Urinary bladder (tissue), 4 donors: ENCODE data around the gene ARHGAP31. TPM values are rescaled to one million over a fixed set of nuclear protein-coding genes. Genes with fewer than 3 reads are reported as not detected.

Experiments
- DNase-seq: peaks from one replicate; pipeline ENCODE4 v3.0.0-alpha.2; 2015; ENCODE audit errors: extremely low spot score
- H3K27ac ChIP-seq: one replicate; pipeline ENCODE4 v1.5.1; 2013; ENCODE audit warnings: low read depth, mild to moderate bottlenecking, moderate library complexity
- H3K36me3 ChIP-seq: one replicate; pipeline ENCODE4 v1.6.1; 2013; ENCODE audit warnings: mild to moderate bottlenecking, moderate library complexity; ENCODE audit not compliant: insufficient read depth
- H3K4me1 ChIP-seq: one replicate; pipeline ENCODE4 v1.6.1; 2013; ENCODE audit warnings: mild to moderate bottlenecking, moderate library complexity; ENCODE audit not compliant: insufficient read depth
- H3K4me3 ChIP-seq: one replicate; pipeline ENCODE4 v1.5.1; 2013; ENCODE audit warnings: low read depth, low read length
- WGBS: extraction: QIAGEN DNeasy Blood & Tissue Kit; methylation state at CpG from one replicate; pipeline ENCODE4 v1.1.7; 2013; 5-methylcytosine and 5-hydroxymethylcytosine counted together
- polyA plus RNA-seq: library from polyadenylated mRNA; stranded (reverse); fragments of 200-250 nt; gene quantifications from one replicate; pipeline ENCODE4 v1.2.3, GENCODE V29; 2013
- small RNA-seq: library from RNA; depleted of rRNA; stranded (forward); fragments of <200 nt; gene quantifications from one replicate; pipeline ENCODE3, GENCODE V24; 2014
- total RNA-seq: library from RNA; depleted of rRNA; stranded (reverse); fragments of >200 nt; gene quantifications from one replicate; pipeline ENCODE4 v1.2.3, GENCODE V29; 2014
- donor health status: healthy with polysubstance abuse.
- donor health status: healthy.

ARHGAP31 gene
- total and polyA plus RNA-seq, 2 donors = 10.3 to 16.1 TPM

DNA sequence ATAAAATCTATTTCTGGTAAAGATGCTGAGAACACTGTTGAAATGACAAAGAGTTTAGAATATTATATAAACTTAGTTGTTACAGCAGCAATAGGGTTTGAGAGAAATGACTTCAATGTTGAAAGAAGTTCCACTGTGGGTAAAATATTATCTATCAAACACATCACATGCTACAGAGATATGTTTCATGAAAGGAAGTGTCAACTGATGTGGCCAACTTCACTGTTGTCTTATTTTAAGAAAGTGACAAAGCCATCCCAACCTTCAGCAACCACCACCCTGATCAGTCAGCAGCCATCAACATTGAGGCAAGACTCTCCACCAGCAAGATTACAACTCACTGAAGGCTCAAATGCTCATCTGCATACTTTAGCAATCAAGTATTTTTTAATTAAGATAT, 149.0 kb downstream of the ARHGAP31 start:
- Histone ChIP-seq H3K4me3 (no peak overlapping the region), H3K4me1 (no peaks in the 10 kb centered on the region), H3K27ac (no peak overlapping the region), H3K36me3 (peaks cover 2% of the 10 kb centered on the region)
- no peak for DNase-seq

DNA sequence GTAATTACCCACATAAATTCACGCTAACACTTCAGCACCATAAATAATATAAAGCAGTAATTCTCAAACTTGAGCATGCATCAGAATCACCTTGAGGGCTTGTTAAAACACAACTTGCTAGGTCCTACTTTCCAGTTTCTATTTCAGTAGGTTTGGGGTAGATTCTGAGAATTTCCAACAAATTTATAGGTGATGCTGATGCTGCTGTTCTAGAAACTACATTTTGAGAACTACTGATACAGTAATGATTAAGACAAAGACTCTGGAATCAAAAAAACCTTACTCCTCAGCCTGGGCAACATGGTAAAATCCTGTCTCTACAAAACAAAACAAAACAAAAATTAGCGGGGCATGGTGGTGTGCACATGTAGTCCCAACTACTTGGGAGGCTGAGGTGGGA, 150.4 kb downstream of the ARHGAP31 start:
- H3K4me3 ChIP-seq = no peak overlapping the region
- peaks cover 2% of the 10 kb centered on the region for H3K36me3 ChIP-seq
- 93% methylated on average over 2 of the region's 2 CpGs for WGBS
- DNase-seq = no peak
- no peaks in the 10 kb centered on the region for H3K4me1 ChIP-seq
- no peak overlapping the region for H3K27ac ChIP-seq

DNA sequence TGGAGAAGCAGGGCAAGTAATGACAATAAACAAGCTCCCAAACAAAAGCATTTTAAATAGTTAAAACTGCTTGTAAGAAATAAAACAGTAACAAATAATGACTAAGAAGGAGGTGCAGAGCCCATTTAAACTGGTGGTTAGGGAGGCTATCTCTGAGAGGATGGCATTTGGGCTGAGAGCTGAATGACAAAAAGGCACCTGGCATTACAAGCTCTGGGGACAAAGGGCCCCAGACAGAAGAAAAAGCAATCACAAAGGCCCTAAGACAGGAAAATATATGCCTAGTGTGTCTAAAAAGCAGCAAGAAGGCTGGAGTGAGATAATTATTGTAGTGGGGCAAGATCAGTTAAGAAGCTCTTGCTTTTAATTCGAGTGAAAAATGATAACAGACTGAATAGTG, 159.6 kb downstream of the ARHGAP31 start:
- Histone ChIP-seq H3K4me1 (no peaks in the 10 kb centered on the region), H3K27ac (no peak overlapping the region), H3K4me3 (no peak overlapping the region), H3K36me3 (peaks cover 2% of the 10 kb centered on the region)
- WGBS = 80% methylated on average over 1 of the region's 1 CpG
- DNase-seq = no peak

DNA sequence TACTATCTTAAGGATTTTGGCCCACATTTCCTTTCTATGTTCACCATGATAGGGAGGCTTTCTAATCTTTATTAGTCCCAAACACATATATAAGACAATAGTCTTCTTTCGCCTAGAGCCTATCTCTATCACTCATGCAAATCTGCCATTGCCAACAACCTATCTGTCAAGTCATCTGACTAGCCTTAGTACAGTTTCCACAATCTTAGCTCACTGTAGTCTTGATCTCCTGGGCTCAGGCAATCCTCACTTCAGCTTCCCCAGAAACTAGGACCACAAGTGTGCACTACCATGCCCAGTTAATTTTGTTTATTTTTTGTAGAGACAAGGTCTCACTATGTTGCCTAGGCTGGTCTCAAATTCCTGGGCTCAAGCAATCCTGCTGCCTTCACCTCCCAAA, 162.3 kb downstream of the ARHGAP31 start:
- no peak overlapping the region for H3K4me3 ChIP-seq
- peaks cover 4% of the 10 kb centered on the region for H3K36me3 ChIP-seq
- 95% methylated on average over 1 of the region's 1 CpG for WGBS

DNA sequence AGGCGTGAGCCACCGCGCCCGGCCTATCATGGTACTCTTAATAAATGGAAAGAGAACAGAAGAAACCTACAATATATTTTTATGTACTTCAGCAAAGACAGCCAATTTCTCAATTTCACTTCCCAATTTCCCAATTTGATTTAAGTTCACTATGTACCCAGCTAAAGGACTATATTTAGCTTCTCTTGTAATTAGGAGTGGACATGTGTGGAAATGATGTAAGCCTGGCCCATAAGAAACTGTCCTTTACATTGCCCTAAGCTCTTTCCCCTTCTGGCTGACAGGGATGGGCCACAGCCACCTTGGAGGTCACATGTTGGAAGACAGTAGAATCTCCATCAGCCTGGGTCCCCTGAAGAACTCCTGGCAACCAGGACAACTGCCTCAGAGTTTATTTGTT, 163.1 kb downstream of the ARHGAP31 start:
- Histone ChIP-seq H3K4me3 (no peak overlapping the region), H3K36me3 (peaks cover 4% of the 10 kb centered on the region), H3K27ac (no peak overlapping the region), H3K4me1 (no peaks in the 10 kb centered on the region)
- WGBS = 73% methylated on average over 4 of the region's 4 CpGs
- DNase-seq = no peak

More for the DNA sequence above, 162.3 kb downstream of the ARHGAP31 start:
- no peak for DNase-seq
- Histone ChIP-seq H3K4me1 (no peaks in the 10 kb centered on the region), H3K27ac (no peak overlapping the region)

DNA sequence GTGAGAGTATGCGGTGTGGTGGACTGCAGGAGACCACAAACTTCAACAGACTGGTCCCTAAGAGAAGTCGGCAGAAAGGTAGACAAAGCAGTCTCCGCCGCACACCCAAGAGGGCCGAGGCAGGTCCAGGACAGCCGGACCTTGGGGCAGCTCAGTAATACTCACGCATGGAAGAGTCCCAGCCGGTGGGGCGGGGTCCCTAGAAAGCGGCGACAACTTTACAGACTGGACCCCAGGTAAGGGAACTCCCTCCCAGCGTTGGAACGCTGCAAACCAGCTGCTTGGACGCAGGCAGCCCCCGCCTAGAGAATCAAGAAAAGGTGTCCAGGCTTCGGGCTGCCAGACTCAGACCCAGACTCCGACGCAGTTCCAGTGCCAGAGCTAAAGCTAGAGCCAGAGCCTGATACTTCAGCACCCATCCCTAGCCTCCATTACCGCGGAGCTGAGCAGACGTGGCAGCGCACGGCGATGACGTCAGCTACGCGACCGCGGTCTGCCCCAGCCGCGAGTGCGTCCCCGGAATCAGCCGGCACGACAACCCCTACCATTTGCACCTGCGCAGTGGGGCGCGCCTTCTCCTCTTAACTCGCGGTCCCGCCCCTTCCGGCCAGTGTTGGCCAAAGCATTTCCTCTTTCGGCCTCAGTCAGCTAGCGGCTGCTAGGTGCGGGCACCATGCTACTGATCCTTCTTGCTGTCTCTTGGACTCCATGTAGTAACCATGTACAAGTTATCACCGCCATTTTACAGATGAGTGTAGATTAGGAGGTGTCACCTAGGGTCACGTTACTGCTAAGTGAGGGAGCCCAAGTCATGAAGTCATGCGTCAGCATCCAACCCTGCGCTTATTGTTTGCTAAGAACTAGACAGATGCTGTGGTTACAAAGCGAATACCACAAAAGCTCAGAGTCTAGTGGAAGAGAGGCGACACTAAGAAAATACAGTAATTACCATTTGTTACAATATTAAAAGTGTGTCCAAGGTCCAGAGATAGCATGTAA, 169.3 kb downstream of the ARHGAP31 start, which contains the start of gene TMEM39A:
Gene TMEM39A, minus strand, starts transcription at position 445 of the 999 bp plus-strand sequence. CDS start 1,541 bp downstream, outside the sequence.
- Histone ChIP-seq H3K27ac (peak within 1 kb of the TSS; percentile 72), H3K36me3 (peaks cover 2% of the 10 kb centered on the region), H3K4me1 (no peaks in the 10 kb centered on the region), H3K4me3 (peak within 1 kb of the TSS; percentile 59)
- WGBS = 5% methylated on average over 51 of the region's 51 CpGs
- peak; percentile 97 for DNase-seq

DNA sequence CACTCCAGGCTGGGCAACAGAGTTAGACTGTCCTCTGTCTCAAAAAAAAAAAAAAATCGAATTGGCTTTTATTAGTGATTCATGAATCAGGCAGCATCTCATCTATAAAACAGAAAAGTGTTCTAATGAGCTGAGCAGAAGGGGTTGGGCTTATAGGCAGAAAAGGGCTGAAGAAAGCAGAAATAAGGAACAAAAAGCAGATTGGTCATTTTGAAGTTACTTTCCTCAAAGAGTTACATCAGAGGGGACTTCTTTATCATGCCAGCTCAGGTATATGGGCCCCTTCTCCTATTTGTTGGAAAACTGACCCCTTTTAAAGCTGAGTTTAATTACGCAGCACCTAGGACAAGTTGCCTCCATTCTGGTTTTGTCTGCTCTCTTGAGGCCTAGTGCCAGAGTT, 173.9 kb downstream of the ARHGAP31 start:
- 90% methylated on average over 2 of the region's 2 CpGs for WGBS
- H3K4me3 ChIP-seq = no peak overlapping the region

DNA sequence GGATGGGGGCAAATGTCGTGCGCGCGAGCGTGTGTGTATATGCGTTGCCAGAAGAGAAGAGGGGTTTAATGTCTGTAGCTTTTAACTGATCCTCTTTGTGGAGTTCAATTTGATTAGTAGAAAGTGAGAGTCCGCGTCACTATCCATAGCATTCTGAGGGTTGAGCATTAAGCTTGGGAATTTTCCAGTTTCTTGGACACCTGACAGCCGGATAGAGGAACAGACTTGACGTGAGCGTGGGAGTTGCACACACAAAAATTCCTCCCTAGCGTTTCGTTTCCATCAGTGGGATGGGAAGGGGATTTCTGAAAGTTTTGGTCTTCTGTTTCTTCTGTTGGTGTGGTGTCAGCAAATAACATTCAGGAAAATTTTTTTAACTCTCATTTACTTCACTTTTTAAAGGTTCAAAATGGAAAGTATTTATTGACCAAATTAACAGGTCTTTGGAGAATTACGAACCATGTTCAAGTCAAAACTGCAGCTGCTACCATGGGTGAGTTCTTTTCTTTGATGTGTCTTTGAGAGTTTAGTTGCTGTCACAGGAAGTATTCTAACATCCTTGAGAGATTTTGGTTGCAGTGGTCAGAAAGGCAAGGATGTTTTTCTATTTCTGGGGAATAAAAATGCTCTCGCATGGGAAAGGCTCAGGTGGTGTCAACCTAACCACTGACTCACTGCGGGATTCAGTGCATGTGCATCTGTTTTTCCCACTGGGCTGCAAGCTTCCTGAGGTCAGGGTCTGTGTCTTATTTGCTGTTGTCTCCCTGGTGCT, 175.4 kb downstream of the ARHGAP31 start:
- WGBS = 11% methylated on average over 16 of the region's 16 CpGs
- Histone ChIP-seq H3K4me1 (no peaks in the 10 kb centered on the region), H3K36me3 (no peaks in the 10 kb centered on the region), H3K27ac (no peak overlapping the region), H3K4me3 (peak overlapping the region; percentile 96)
- DNase-seq = no peak

More for the DNA sequence above, 173.9 kb downstream of the ARHGAP31 start:
- no peak for DNase-seq
- Histone ChIP-seq H3K4me1 (no peaks in the 10 kb centered on the region), H3K27ac (no peak overlapping the region), H3K36me3 (no peaks in the 10 kb centered on the region)

Small RNAs within 50 kb of the gene (small RNA-seq; reads per million reads assigned to genes)
- not detected for gene RNU6-1127P

Other genes starting within 250 kb of the ARHGAP31 start
- not detected for gene TEX55, start 148.2 kb upstream of the ARHGAP31 start, total RNA-seq
- not detected for gene TEX55, start 148.2 kb upstream of the ARHGAP31 start, polyA plus RNA-seq
- 141 TPM for gene UPK1B, start 120.8 kb upstream of the ARHGAP31 start, total RNA-seq
- 19.5 TPM for gene UPK1B, start 120.8 kb upstream of the ARHGAP31 start, polyA plus RNA-seq
- 23.2 TPM for gene B4GALT4, start 53.5 kb upstream of the ARHGAP31 start, total RNA-seq
- gene B4GALT4, start 53.5 kb upstream of the ARHGAP31 start, polyA plus RNA-seq = 18.8 TPM
- 85.2 TPM for gene TMEM39A, start 169.2 kb downstream of the ARHGAP31 start, total RNA-seq
- 14.7 TPM for gene TMEM39A, start 169.2 kb downstream of the ARHGAP31 start, polyA plus RNA-seq
- 21.5 TPM for gene POGLUT1, start 174.6 kb downstream of the ARHGAP31 start, total RNA-seq
- gene POGLUT1, start 174.6 kb downstream of the ARHGAP31 start, polyA plus RNA-seq = 9.5 TPM
- gene TIMMDC1, start 204.2 kb downstream of the ARHGAP31 start, total RNA-seq = 49.1 TPM
- 98.1 TPM for gene TIMMDC1, start 204.2 kb downstream of the ARHGAP31 start, polyA plus RNA-seq